H1 (cell line): ENCODE results near the gene EGF. TPM values are rescaled to one million over a fixed set of nuclear protein-coding genes. Genes with fewer than 3 reads are reported as not detected.

Source experiments
- CTCF ChIA-PET: fragments of 300-600 bp; sonication (Branson Sonifier 250); formaldehyde crosslinking; loops from one replicate; lab custom pipeline; 2021; ENCODE audit not compliant: partially characterized antibody; lab: Charles Lee
- POLR2A ChIA-PET: fragments of 300-600 bp; sonication (Branson Sonifier 250); formaldehyde crosslinking; loops from one replicate; lab custom pipeline; 2021; ENCODE audit warnings: inconsistent platforms; ENCODE audit not compliant: partially characterized antibody; lab: Charles Lee
- DNase-seq, 2 experiments: peaks; one replicate each; pipeline versions ENCODE4 v3.0.0 to v3.0.0-alpha.2; 2010 to 2022; ENCODE audit warnings: low spot score in 2 of 2, low read depth in 1 of 2, mixed read lengths in 1 of 2
- FAIRE-seq: peaks from 2 replicates; lab custom pipeline; 2011; peaks lifted over from hg19 to GRCh38; lab: Jason Lieb, UNC
- H2AFZ ChIP-seq: 2 replicates; pipeline ENCODE4 v1.8.1; 2012; ENCODE audit warnings: low read length, inconsistent platforms
- H2AK5ac ChIP-seq: 2 replicates; pipeline ENCODE4 v1.6.1; 2013; ENCODE audit warnings: low read depth, low read length
- H2BK120ac ChIP-seq: replicated peaks from 2 replicates; pipeline ENCODE3; 2013; ENCODE audit warnings: low read depth, low read length, inconsistent platforms
- H2BK12ac ChIP-seq: 2 replicates; pipeline ENCODE4 v1.6.1; 2013; ENCODE audit warnings: low read depth, low read length
- H2BK15ac ChIP-seq: 2 replicates; pipeline ENCODE4 v1.6.1; 2013; ENCODE audit warnings: low read length
- H2BK20ac ChIP-seq: 2 replicates; pipeline ENCODE4 v1.6.1; 2013; ENCODE audit warnings: low read length
- H2BK5ac ChIP-seq: 2 replicates; pipeline ENCODE4 v1.6.1; 2013; ENCODE audit warnings: low read depth, low read length
- H3K14ac ChIP-seq: 2 replicates; pipeline ENCODE4 v1.6.1; 2013; ENCODE audit warnings: inconsistent platforms; ENCODE audit not compliant: insufficient read length
- H3K18ac ChIP-seq: 2 replicates; pipeline ENCODE4 v1.6.1; 2013; ENCODE audit warnings: low read length; ENCODE audit errors: extremely low read depth
- H3K23ac ChIP-seq: 2 replicates; pipeline ENCODE4 v1.6.1; 2013; ENCODE audit warnings: inconsistent platforms; ENCODE audit not compliant: insufficient read length
- H3K23me2 ChIP-seq: 2 replicates; pipeline ENCODE4 v1.6.1; 2013; ENCODE audit warnings: low read depth, low read length
- H3K27ac ChIP-seq: 2 replicates; pipeline ENCODE4 v1.6.1; 2011; ENCODE audit warnings: low read depth, low read length, inconsistent platforms
- H3K27me3 ChIP-seq, 4 experiments: replicated peaks in 1 of 4; 1 replicate in 1 of 4; 2 replicates in 3 of 4; pipeline versions ENCODE4 v1.6.1 to v1.8.1; 2011 to 2013; ENCODE audit warnings: low read length in 3 of 4, mild to moderate bottlenecking in 3 of 4, inconsistent platforms in 2 of 4, mixed read lengths in 2 of 4, moderate library complexity in 1 of 4; ENCODE audit not compliant: control insufficient read depth in 3 of 4, insufficient read depth in 3 of 4; ENCODE audit errors: extremely low read depth in 1 of 4
- H3K36me3 ChIP-seq, 4 experiments: 2 replicates each; pipeline versions ENCODE4 v1.6.1 to v1.8.1; 2011 to 2013; ENCODE audit warnings: mild to moderate bottlenecking in 4 of 4, low read length in 3 of 4, moderate library complexity in 2 of 4, control low read depth in 1 of 4, inconsistent platforms in 1 of 4; ENCODE audit not compliant: insufficient read depth in 4 of 4, control insufficient read depth in 2 of 4
- H3K4ac ChIP-seq: replicated peaks from 2 replicates; pipeline ENCODE3; 2013; ENCODE audit warnings: low read length, low read depth, mixed read lengths, inconsistent platforms; ENCODE audit not compliant: insufficient read length
- H3K4me1 ChIP-seq, 4 experiments: replicated peaks in 1 of 4; 1 replicate in 1 of 4; 2 replicates in 3 of 4; pipeline versions ENCODE4 v1.6.1 to v1.8.1; 2011 to 2013; ENCODE audit warnings: low read length in 3 of 4, inconsistent platforms in 2 of 4, mixed read lengths in 1 of 4; ENCODE audit not compliant: insufficient read depth in 4 of 4, control insufficient read depth in 3 of 4
- H3K4me2 ChIP-seq, 2 experiments: 2 replicates each; pipeline versions ENCODE4 v1.6.1 to v1.8.1; 2011 to 2013; ENCODE audit warnings: low read depth in 2 of 2, low read length in 2 of 2, control low read depth in 1 of 2, inconsistent platforms in 1 of 2, mild to moderate bottlenecking in 1 of 2; ENCODE audit not compliant: insufficient read depth in 1 of 2
- H3K4me3 ChIP-seq, 4 experiments: fragments of 200-600, 300-600 bp in 1 of 4; sonication (generic), shearing (Covaris generic), sonication (Bioruptor Twin) in 1 of 4; 2 replicates each; pipeline versions ENCODE4 v1.5.1 to v1.8.1; 2011 to 2016; ENCODE audit warnings: low read length in 4 of 4, low read depth in 3 of 4, control low read depth in 2 of 4, inconsistent platforms in 2 of 4, mild to moderate bottlenecking in 2 of 4, mixed read lengths in 1 of 4, moderate library complexity in 1 of 4; ENCODE audit not compliant: insufficient read depth in 2 of 4; ENCODE audit errors: extremely low read depth in 1 of 4
- H3K56ac ChIP-seq: replicated peaks from 2 replicates; pipeline ENCODE3; 2013; ENCODE audit warnings: low read depth, mild to moderate bottlenecking, mixed read lengths, low read length, inconsistent platforms; ENCODE audit not compliant: insufficient read length
- H3K79me1 ChIP-seq: 2 replicates; pipeline ENCODE4 v1.6.1; 2013; ENCODE audit warnings: low read depth, low read length, control low read depth
- H3K79me2 ChIP-seq, 2 experiments: 2 replicates each; pipeline versions ENCODE4 v1.6.1 to v1.8.1; 2012 to 2013; ENCODE audit warnings: low read length in 2 of 2, mild to moderate bottlenecking in 2 of 2, inconsistent platforms in 1 of 2; ENCODE audit not compliant: insufficient read depth in 2 of 2, control insufficient read depth in 1 of 2
- H3K9ac ChIP-seq, 4 experiments: replicated peaks in 1 of 4; 1 replicate in 1 of 4; 2 replicates in 3 of 4; pipeline versions ENCODE4 v1.6.1 to v1.8.1; 2011 to 2013; ENCODE audit warnings: low read depth in 3 of 4, low read length in 3 of 4, control low read depth in 2 of 4, mild to moderate bottlenecking in 2 of 4, moderate library complexity in 2 of 4, inconsistent platforms in 1 of 4; ENCODE audit errors: extremely low read depth in 1 of 4
- H3K9me3 ChIP-seq, 2 experiments: 2 replicates each; pipeline versions ENCODE4 v1.6.1 to v1.8.1; 2012 to 2013; ENCODE audit warnings: mild to moderate bottlenecking in 2 of 2, moderate library complexity in 2 of 2, control low read depth in 1 of 2, inconsistent platforms in 1 of 2, low read depth in 1 of 2, low read length in 1 of 2, mixed read lengths in 1 of 2; ENCODE audit not compliant: insufficient read depth in 2 of 2
- H4K20me1 ChIP-seq, 2 experiments: replicated peaks in 1 of 2; 2 replicates each; pipeline versions ENCODE3 to v1.8.1; 2011 to 2013; ENCODE audit warnings: inconsistent platforms in 2 of 2, low read length in 2 of 2, mild to moderate bottlenecking in 1 of 2; ENCODE audit not compliant: insufficient read depth in 2 of 2, control insufficient read depth in 1 of 2
- H4K5ac ChIP-seq: 2 replicates; pipeline ENCODE4 v1.6.1; 2013; ENCODE audit warnings: low read length, low read depth, mixed read lengths, inconsistent platforms; ENCODE audit not compliant: insufficient read length
- H4K8ac ChIP-seq: 2 replicates; pipeline ENCODE4 v1.8.0; 2013; ENCODE audit warnings: mild to moderate bottlenecking, moderate library complexity, low read length, inconsistent platforms; ENCODE audit not compliant: insufficient read depth; ENCODE audit errors: extremely low read depth
- H4K91ac ChIP-seq: replicated peaks from 2 replicates; pipeline ENCODE3; 2013; ENCODE audit warnings: low read length, mixed read lengths, inconsistent platforms; ENCODE audit not compliant: insufficient read length
- ASH2L ChIP-seq: fragments of 200-600, 300-600 bp; sonication (generic); IDR thresholded peaks from one replicate; pipeline ENCODE4 v1.7.1; 2017; ENCODE audit warnings: low read length
- WGBS, 2 experiments: shearing (Covaris generic) in 1 of 2; methylation state at CpG; one replicate each; pipeline versions ENCODE4 v1.1.6 to v1.1.7; 2013 to 2015; ENCODE audit warnings: low lambda C conversion rate in 2 of 2, mixed read lengths in 2 of 2, inconsistent platforms in 1 of 2, low coverage in 1 of 2, missing lambda C conversion rate in 1 of 2; ENCODE audit not compliant: insufficient replicate concordance in 2 of 2, insufficient coverage in 1 of 2, insufficient read length in 1 of 2; ENCODE audit errors: extremely low coverage in 1 of 2, missing lambda C conversion rate in 1 of 2; 5-methylcytosine and 5-hydroxymethylcytosine counted together
- polyA plus RNA-seq, 7 experiments: library from polyadenylated mRNA; depleted of rRNA in 3 of 7; stranded (reverse) in 5 of 7; unstranded in 2 of 7; fragments of >200 nt in 5 of 7; fragments of 200-250 nt in 2 of 7; gene quantifications; 1 replicate in 5 of 7; 2 replicates in 1 of 7; 4 replicates in 1 of 7; pipeline versions ENCODE4 v1.2.1 to v1.2.3, GENCODE V29; 2011 to 2013; ENCODE audit warnings: missing spikeins in 2 of 7, mixed read lengths in 2 of 7
- total RNA-seq: library from RNA; stranded (reverse); fragmentation: NEBNext Ultra II Directional; extraction: Animal tissue kit (Norgen Biotek cat#: 25700); gene quantifications from 2 replicates; pipeline ENCODE4 v1.2.1, GENCODE V29; 2021

EGF gene
- total and polyA plus RNA-seq, 2 of the 8 experiments (the other 6 are each of a cell fraction or from before 2014, with no cell fraction given) = 1.5 to 2.6 TPM

- Histone ChIP-seq H2AK5ac (no peak overlapping the region), H3K27ac (no peak overlapping the region), H2AFZ (no peak overlapping the region), H4K8ac (no peak overlapping the region), H3K9me3 (no peaks in the 10 kb centered on the region), H3K4ac (no peak overlapping the region), H3K27me3 (no peaks in the 10 kb centered on the region), H3K36me3 (no peaks in the 10 kb centered on the region), H3K18ac (no peak overlapping the region), H2BK20ac (no peak overlapping the region), H3K4me2 (no peak overlapping the region), H2BK120ac (no peak overlapping the region), H4K5ac (no peak overlapping the region), H3K14ac (no peak overlapping the region), H3K79me2 (no peaks in the 10 kb centered on the region), H3K23ac (no peak overlapping the region), H3K79me1 (no peaks in the 10 kb centered on the region), H3K4me1 (no peaks in the 10 kb centered on the region; a peak in 1 of 7 replicates), H2BK5ac (no peak overlapping the region), H3K56ac (no peak overlapping the region), H4K91ac (no peak overlapping the region), H3K23me2 (no peaks in the 10 kb centered on the region; the same call in 1 of the 2 replicates)
- WGBS, 2 experiments = 82% methylated on average over 1 of the region's 1 CpG; no CpG with 5 or more reads in 1 of the 2 experiments
- POLR2A ChIA-PET = no interaction called here
- TF ChIP-seq ASH2L = no peak
- TF ChIP-seq, all 59 proteins: peak for 0
- DNase-seq (no peak), FAIRE-seq (no peak)
- H4K20me1 ChIP-seq = no peaks in the 10 kb centered on the region
- CTCF ChIA-PET = interaction anchor here (0.7 kb wide), 1 partner anchor 12 kb away, joined by 3 read pairs; no protein-coding TSS in a partner anchor
- no peak overlapping the region for H2BK12ac ChIP-seq
- no peak overlapping the region for H2BK15ac ChIP-seq
- no peak overlapping the region for H3K4me3 ChIP-seq
- no peak overlapping the region for H3K9ac ChIP-seq
These were observed 35.2 kb downstream of the EGF start for GRCh38 chr4:109947918-109948317.
